Measurements from ENCODE around the gene ENOX1.

ENOX1 gene

GRCh38 chr13:43335764-43336163 lies 451.0 kb downstream of the ENOX1 start:
- no peak for DNase-seq

- no peak for DNase-seq
Measured at GRCh38 chr13:43333176-43333575, 453.6 kb downstream of the ENOX1 start.

GRCh38 chr13:43331672-43332071 lies 455.1 kb downstream of the ENOX1 start:
- no peak for DNase-seq

GRCh38 chr13:43329702-43330101 lies 457.1 kb downstream of the ENOX1 start:
- no peak for DNase-seq

- no peak for DNase-seq
Measured at GRCh38 chr13:43328907-43329306, 457.9 kb downstream of the ENOX1 start.

GRCh38 chr13:43326100-43326499 lies 460.7 kb downstream of the ENOX1 start:
- no peak for DNase-seq

- DNase-seq = no peak
Measured at GRCh38 chr13:43325636-43326035, 461.1 kb downstream of the ENOX1 start.

- no peak for DNase-seq
Measured at GRCh38 chr13:43324129-43324528, 462.6 kb downstream of the ENOX1 start.

GRCh38 chr13:43319617-43320444 lies 466.9 kb downstream of the ENOX1 start:
- DNase-seq = no peak

GRCh38 chr13:43316946-43317353 lies 469.8 kb downstream of the ENOX1 start:
- no peak for DNase-seq

- DNase-seq = no peak
Measured at GRCh38 chr13:43316281-43316680, 470.5 kb downstream of the ENOX1 start.

- DNase-seq = no peak
Measured at GRCh38 chr13:43315522-43315921, 471.2 kb downstream of the ENOX1 start.

- DNase-seq = no peak
Measured at GRCh38 chr13:43309311-43309710, 477.5 kb downstream of the ENOX1 start.

GRCh38 chr13:43307921-43308433 lies 478.8 kb downstream of the ENOX1 start:
- DNase-seq = no peak

GRCh38 chr13:43307221-43307920 lies 479.4 kb downstream of the ENOX1 start:
- no peak for DNase-seq

GRCh38 chr13:43306372-43306771 lies 480.4 kb downstream of the ENOX1 start:
- DNase-seq = no peak

GRCh38 chr13:43305416-43305815 lies 481.4 kb downstream of the ENOX1 start:
- no peak for DNase-seq

GRCh38 chr13:43304945-43305344 lies 481.8 kb downstream of the ENOX1 start:
- no peak for DNase-seq

- no peak for DNase-seq
Measured at GRCh38 chr13:43304449-43304848, 482.3 kb downstream of the ENOX1 start.

- DNase-seq = no peak
Measured at GRCh38 chr13:43303033-43303729, 483.6 kb downstream of the ENOX1 start.

- no peak for DNase-seq
Measured at GRCh38 chr13:43301346-43301969, 485.3 kb downstream of the ENOX1 start.

GRCh38 chr13:43300865-43301264 lies 485.9 kb downstream of the ENOX1 start:
- no peak for DNase-seq

- no peak for DNase-seq
Measured at GRCh38 chr13:43299374-43299773, 487.4 kb downstream of the ENOX1 start.
